Kidney epithelial cell (primary cell): Measurements from ENCODE around the gene OR1I1. TPM values are rescaled to one million over a fixed set of nuclear protein-coding genes. Genes with fewer than 3 reads are reported as not detected.
A peak's percentile ranks its signal among the peaks of the same experiment; 100 is the strongest.
"Not testable (repeated sequence)": the region's sequence is repeated elsewhere in the genome, so short reads cannot be mapped to it uniquely, and the experiment has no call there.

ENCODE experiments used
- DNase-seq: peaks from one replicate; pipeline ENCODE4 v3.0.0-alpha.2; 2010; ENCODE audit warnings: low read depth
- H3K27me3 ChIP-seq: 2 replicates; pipeline ENCODE4 v1.6.0; 2011; ENCODE audit warnings: low read length; ENCODE audit not compliant: control insufficient read depth, insufficient read depth
- H3K36me3 ChIP-seq: 2 replicates; pipeline ENCODE4 v1.5.1; 2011; ENCODE audit warnings: low read length; ENCODE audit not compliant: control insufficient read depth, insufficient read depth
- H3K4me3 ChIP-seq: 2 replicates; pipeline ENCODE4 v1.5.1; 2011; ENCODE audit warnings: low read depth, mild to moderate bottlenecking, control low read depth, low read length
- CTCF ChIP-seq: IDR thresholded peaks from 2 replicates; pipeline ENCODE4 v1.5.1; 2011; ENCODE audit warnings: mild to moderate bottlenecking, moderate library complexity, low read length, control low read depth, inconsistent platforms; ENCODE audit not compliant: insufficient read depth, poor library complexity, severe bottlenecking
- total RNA-seq: library from RNA; depleted of rRNA; stranded (reverse); fragments of >200 nt; gene quantifications from 2 replicates; pipeline ENCODE4 v1.2.3, GENCODE V29; 2015

OR1I1 gene
- total RNA-seq, 1 donor from 2014 or later: not detected

GRCh38 chr19:15091918-15092753 is 10.1 kb downstream of the OR1I1 start:
- TF ChIP-seq CTCF: peak; percentile 68
- Histone ChIP-seq H3K36me3 (no peaks in the 10 kb centered on the region), H3K4me3 (no peak overlapping the region), H3K27me3 (no peaks in the 10 kb centered on the region)
- no peak for DNase-seq

DNA sequence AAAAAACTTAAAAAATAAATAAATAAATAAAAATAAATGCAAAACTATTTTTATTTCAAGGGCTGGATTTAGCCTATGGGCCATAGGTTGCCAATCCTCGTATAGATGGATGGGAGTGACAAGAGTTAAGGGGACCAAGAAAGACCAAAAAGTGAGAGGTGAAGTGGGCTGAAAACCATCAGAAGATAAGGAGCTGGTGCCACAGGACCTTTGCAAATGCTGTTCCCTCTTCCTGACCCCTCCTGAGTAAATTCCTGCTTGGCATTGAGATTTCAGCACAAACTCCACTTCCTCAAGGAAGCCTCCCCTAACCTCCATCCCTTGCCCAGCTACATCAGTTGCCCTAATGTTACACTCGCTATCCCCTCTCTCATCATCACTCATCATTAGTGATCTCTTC is 11.0 kb downstream of the OR1I1 start:
- Histone ChIP-seq H3K27me3 (no peaks in the 10 kb centered on the region), H3K36me3 (no peaks in the 10 kb centered on the region), H3K4me3 (no peak overlapping the region)
- no peak for TF ChIP-seq CTCF
- DNase-seq: no peak

DNA sequence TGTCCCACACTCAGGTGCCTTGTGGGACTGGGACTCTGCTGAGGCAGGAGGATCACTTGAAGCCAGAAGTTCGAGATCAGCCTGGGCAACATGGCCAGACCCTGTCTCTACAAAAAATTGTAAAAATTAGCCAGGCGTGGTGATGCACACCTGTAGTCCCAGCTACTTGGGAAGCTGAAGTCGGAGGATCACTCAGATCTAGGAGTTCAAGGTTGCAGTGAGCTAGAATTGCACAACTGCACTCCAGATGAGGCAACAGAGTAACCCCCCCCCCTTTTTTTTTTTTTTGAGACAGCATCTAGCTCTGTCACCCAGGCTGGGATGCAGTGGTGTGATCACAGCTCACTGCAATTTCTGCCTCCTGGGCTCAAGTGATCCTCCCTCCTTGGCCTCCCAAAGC is 14.2 kb downstream of the OR1I1 start:
- no peak for DNase-seq
- TF ChIP-seq CTCF: no peak
- no peaks in the 10 kb centered on the region for H3K27me3 ChIP-seq
- H3K36me3 ChIP-seq: no peaks in the 10 kb centered on the region
- H3K4me3 ChIP-seq: no peak overlapping the region

GRCh38 chr19:15097980-15098379 is 16.0 kb downstream of the OR1I1 start:
- H3K27me3 ChIP-seq, H3K4me3 ChIP-seq, H3K36me3 ChIP-seq, DNase-seq: not testable (repeated sequence)

GRCh38 chr19:15098460-15098859 is 16.4 kb downstream of the OR1I1 start:
- Histone ChIP-seq H3K27me3 (no peaks in the 10 kb centered on the region), H3K4me3 (no peak overlapping the region), H3K36me3 (no peaks in the 10 kb centered on the region)
- no peak for TF ChIP-seq CTCF
- DNase-seq: no peak

GRCh38 chr19:15099017-15099582 is 17.1 kb downstream of the OR1I1 start:
- Histone ChIP-seq H3K36me3 (no peaks in the 10 kb centered on the region), H3K27me3 (no peaks in the 10 kb centered on the region), H3K4me3 (no peak overlapping the region)
- DNase-seq: no peak
- no peak for TF ChIP-seq CTCF
